DOHH2 (cell line): ENCODE data around the gene XRCC3.

ENCODE experiments used
- H3F3A ChIP-seq: fragments of 200-600 bp; sonication (generic), shearing (Covaris generic); 2 replicates; pipeline ENCODE4 v1.6.0; 2016; ENCODE audit warnings: antibody characterized with exemption, mild to moderate bottlenecking; ENCODE audit not compliant: control insufficient read depth, insufficient read depth
- H3K27ac ChIP-seq: fragments of 200-600 bp; sonication (generic); 2 replicates; pipeline ENCODE4 v1.5.1; 2014; ENCODE audit warnings: low read depth, mild to moderate bottlenecking, low read length, moderate library complexity
- H3K27me3 ChIP-seq: fragments of 200-600 bp; sonication (generic); 2 replicates; pipeline ENCODE4 v1.6.1; 2014; ENCODE audit warnings: mild to moderate bottlenecking, low read length, mixed read lengths; ENCODE audit not compliant: control insufficient read depth
- H3K36me3 ChIP-seq: fragments of 200-600 bp; sonication (generic); 2 replicates; pipeline ENCODE4 v1.6.1; 2014; ENCODE audit warnings: mild to moderate bottlenecking, low read length, moderate library complexity, mixed read lengths; ENCODE audit not compliant: control insufficient read depth
- H3K4me1 ChIP-seq: fragments of 200-600 bp; sonication (generic); 2 replicates; pipeline ENCODE4 v1.6.1; 2014; ENCODE audit warnings: mild to moderate bottlenecking, low read length, mixed read lengths; ENCODE audit not compliant: control insufficient read depth
- H3K4me2 ChIP-seq: fragments of 200-600 bp; sonication (generic); 2 replicates; pipeline ENCODE4 v1.6.0; 2014; ENCODE audit warnings: mild to moderate bottlenecking, low read length, moderate library complexity
- H3K4me3 ChIP-seq: fragments of 200-600 bp; sonication (generic); 2 replicates; pipeline ENCODE4 v1.5.1; 2014; ENCODE audit warnings: mild to moderate bottlenecking, low read length, mixed read lengths
- H3K79me2 ChIP-seq: fragments of 200-600 bp; sonication (generic); 2 replicates; pipeline ENCODE4 v1.6.1; 2014; ENCODE audit warnings: mild to moderate bottlenecking, low read length, mixed read lengths; ENCODE audit not compliant: control insufficient read depth
- H3K9me2 ChIP-seq: fragments of 200-600 bp; sonication (generic); replicated peaks from 2 replicates; pipeline ENCODE4 v1.6.1; 2014; ENCODE audit warnings: mild to moderate bottlenecking, low read length, mixed read lengths; ENCODE audit not compliant: control insufficient read depth
- H3K9me3 ChIP-seq: fragments of 200-600 bp; sonication (generic); 2 replicates; pipeline ENCODE4 v1.6.1; 2014; ENCODE audit warnings: antibody characterized with exemption, low read length, mixed read lengths; ENCODE audit not compliant: control insufficient read depth, insufficient read depth
- H4K20me1 ChIP-seq: fragments of 200-600 bp; sonication (generic); 2 replicates; pipeline ENCODE4 v1.6.0; 2014; ENCODE audit warnings: low read depth, mild to moderate bottlenecking, antibody characterized with exemption, low read length, moderate library complexity; ENCODE audit not compliant: control insufficient read depth, insufficient read depth
- CTCF ChIP-seq: fragments of 200-600 bp; sonication (generic); IDR thresholded peaks from one replicate; pipeline ENCODE4 v1.5.1; 2014; ENCODE audit warnings: antibody characterized with exemption, mild to moderate bottlenecking, low read depth, low read length; ENCODE audit not compliant: poor library complexity, severe bottlenecking
- EZH2phosphoT487 ChIP-seq: fragments of 200-600 bp; sonication (generic); IDR thresholded peaks from 2 replicates; pipeline ENCODE4 v1.6.1; 2017; ENCODE audit warnings: borderline replicate concordance, mild to moderate bottlenecking, antibody characterized with exemption, low read length, moderate library complexity, mixed read lengths

Gene XRCC3

DNA sequence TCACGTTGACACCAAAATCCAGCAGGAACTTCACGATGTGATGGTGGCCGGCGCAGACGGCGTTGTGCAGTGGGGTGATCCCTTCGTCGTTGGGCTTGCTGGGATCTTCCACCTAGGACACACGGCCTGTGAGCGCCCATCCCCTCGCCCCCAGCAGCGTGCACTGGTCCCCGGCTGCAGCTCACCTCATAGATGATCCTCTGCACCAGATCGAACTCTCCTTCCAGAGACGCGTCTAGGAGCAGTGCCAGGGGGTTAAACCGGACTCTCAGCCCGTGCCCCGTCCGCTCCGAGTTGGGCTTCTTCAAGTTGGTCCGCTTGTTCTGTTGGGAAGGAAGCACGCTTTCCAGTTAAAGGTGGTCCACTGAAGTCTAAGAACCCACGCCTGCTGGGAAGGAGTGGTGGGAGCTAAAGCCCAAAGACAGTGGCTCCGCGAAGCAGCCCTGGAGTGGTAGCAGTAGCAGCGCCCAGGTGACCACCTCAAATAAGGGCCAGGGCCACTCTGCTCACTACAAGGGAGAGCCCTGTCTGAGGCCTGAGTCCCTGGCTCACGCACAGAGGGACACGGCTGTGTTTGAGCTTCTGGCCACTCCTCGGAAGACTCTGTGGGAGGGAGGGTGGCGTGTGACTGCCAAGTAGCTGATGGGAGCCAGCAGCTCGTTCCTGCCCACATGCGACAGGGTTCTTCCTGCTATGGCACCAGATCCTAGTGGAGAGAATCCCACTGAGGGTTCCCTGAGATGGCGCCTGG is 23.6 kb upstream of the XRCC3 start:
- Histone ChIP-seq H3K27ac (no peak overlapping the region), H3K4me3 (no peak overlapping the region), H3F3A (no peaks in the 10 kb centered on the region), H3K4me2 (no peak overlapping the region), H3K27me3 (no peaks in the 10 kb centered on the region), H3K36me3 (no peaks in the 10 kb centered on the region; the same call in 1 of the 2 replicates), H4K20me1 (no peaks in the 10 kb centered on the region), H3K9me2 (no peaks in the 10 kb centered on the region), H3K4me1 (peaks cover 1% of the 10 kb centered on the region), H3K9me3 (no peaks in the 10 kb centered on the region), H3K79me2 (no peaks in the 10 kb centered on the region)
- TF ChIP-seq EZH2phosphoT487 (no peak), CTCF (no peak)

GRCh38 chr14:103738166-103738565 is 22.9 kb upstream of the XRCC3 start:
- Histone ChIP-seq H3K9me3 (no peaks in the 10 kb centered on the region), H3K27me3 (no peaks in the 10 kb centered on the region), H3K4me1 (no peaks in the 10 kb centered on the region), H4K20me1 (no peaks in the 10 kb centered on the region), H3K27ac (no peak overlapping the region), H3K79me2 (no peaks in the 10 kb centered on the region), H3F3A (no peaks in the 10 kb centered on the region), H3K9me2 (no peaks in the 10 kb centered on the region), H3K4me3 (no peak overlapping the region), H3K4me2 (no peak overlapping the region), H3K36me3 (peaks cover 6% of the 10 kb centered on the region)
- TF ChIP-seq EZH2phosphoT487 (no peak), CTCF (no peak)

DNA sequence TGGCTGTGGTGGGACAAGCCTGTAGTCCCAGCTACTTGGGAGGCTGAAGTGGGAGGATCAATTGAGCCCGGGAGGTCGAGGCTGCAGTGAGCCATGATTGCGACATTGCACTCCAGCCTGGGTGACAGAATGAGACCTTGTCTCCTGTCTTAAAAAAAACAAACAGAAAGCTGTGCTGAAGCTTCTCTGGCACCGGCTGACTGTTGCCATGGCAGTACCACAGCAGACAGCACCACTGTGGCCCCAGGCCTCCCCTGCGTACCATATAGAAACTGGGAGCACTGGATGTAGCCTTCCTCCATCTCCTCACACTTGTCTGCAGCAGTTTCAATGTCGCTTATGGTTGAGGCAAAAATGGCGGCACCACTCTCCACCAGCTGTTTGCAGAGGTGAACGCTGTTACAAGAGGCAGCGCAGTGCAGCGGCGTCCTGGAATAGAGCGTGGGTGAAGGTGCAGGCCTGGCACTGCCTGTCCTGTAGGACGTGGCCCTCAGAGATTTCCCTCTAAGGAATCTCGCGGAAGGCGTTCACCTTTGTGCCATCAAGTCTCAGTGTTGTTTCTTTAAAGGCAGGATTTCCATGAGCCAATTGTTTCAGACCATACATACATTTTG is 22.3 kb upstream of the XRCC3 start:
- Histone ChIP-seq H3K36me3 (peaks cover 8% of the 10 kb centered on the region), H3K79me2 (no peaks in the 10 kb centered on the region), H3K9me3 (no peaks in the 10 kb centered on the region), H3K27me3 (no peaks in the 10 kb centered on the region), H3K4me2 (no peak overlapping the region), H3K4me1 (no peaks in the 10 kb centered on the region), H3K27ac (no peak overlapping the region), H4K20me1 (no peaks in the 10 kb centered on the region), H3K9me2 (no peaks in the 10 kb centered on the region), H3F3A (no peaks in the 10 kb centered on the region), H3K4me3 (no peak overlapping the region)
- no peak for TF ChIP-seq EZH2phosphoT487
- no peak for TF ChIP-seq CTCF
